Amniotic epithelial cell (primary cell): ENCODE data around the gene F10.
"Not testable (repeated sequence)": the region's sequence is repeated elsewhere in the genome, so short reads cannot be mapped to it uniquely, and the experiment has no call there.

Experiments
- DNase-seq: peaks from one replicate; pipeline ENCODE4 v3.0.0-alpha.2; 2010; ENCODE audit warnings: low read depth

F10 gene

DNA sequence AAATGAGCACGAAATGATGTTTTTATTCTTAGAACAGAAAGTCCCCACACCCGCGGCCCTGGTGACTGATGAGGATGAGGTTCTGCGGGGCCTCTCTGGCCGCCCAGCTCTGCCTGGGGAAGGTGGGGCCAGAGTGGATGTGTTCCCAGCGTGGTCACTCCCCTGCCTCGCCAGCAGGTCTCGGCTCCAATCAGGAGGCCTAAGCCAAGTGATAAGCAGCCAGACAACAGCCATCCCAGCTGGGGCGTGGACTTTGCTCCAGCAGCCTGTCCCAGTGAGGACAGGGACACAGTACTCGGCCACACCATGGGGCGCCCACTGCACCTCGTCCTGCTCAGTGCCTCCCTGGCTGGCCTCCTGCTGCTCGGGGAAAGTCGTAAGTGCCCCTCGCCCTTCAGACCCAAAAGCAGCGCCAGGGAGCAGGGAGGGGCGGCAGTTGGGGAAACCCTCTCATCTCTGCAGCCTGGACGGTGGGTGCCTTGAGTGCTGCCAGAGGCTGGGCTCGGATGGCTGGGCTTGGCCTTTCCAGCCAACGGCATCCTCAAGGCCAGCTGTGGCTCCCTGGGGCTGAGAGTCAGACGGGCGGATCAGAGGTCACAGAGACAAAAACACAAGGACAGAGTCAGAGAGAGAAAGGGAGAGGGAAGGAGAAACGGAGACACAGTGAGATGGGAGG is at the start of gene F10:
Gene F10 (plus strand): TSS at position 250 of the 676 bp plus-strand sequence. CDS start 57 bp downstream, at position 307.
- peak; percentile 52 for DNase-seq

DNA sequence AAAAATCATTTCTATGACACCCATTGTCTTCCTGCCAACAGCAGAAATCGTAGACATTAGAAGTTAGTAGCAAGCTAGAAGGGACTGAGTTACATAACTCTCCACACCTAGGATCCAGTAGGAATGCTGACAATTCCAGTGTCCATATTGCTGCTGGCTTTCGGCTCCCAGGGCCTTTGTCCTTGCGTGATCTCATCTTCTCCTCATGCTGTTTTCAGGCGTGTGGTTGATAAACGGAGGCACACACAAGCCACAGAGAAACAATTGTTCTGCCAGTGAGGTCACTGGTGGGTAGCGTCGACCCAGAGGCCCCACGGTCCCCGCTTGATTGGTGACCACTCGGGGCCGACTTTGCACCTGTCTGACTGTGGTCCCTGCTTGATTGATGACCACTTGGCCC is 48.7 kb upstream of the F10 start:
- DNase-seq, result no peak

DNA sequence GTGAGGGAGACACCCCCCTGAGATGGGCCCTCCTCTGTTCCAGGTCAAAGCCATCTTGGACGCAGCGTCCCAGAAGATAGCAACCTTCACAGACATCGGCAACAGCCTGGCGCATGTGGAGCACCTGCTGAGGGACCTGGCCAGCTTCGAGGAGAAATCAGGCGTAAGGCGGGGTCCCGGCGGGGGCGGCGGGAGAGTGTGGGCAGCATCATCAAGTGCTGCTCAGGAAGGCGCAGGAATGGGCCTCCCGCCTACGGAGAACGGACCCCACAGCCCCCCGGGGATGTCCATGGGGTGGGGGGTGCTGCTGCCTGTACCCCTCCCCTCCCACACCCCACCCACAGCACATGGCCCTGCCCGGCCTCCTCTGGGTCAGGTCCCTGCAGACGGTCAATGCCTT is 48.2 kb upstream of the F10 start:
- no peak for DNase-seq

DNA sequence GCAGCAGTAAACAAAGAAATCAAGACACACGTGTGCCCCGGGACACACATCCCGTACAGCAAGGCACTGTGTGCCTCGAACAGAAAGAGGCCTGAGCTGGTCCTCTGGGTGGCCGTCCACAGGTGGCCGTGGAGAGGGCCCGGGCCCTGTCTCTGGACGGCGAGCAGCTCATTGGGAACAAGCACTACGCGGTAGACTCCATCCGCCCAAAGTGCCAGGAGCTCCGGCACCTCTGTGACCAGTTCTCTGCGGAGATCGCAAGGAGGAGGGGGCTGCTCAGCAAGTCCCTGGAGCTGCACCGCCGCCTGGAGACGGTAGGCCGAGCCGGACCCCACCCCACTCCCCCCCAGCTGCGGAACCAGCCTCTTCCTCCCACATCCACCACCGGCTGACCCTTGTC is 47.7 kb upstream of the F10 start:
- DNase-seq, result no peak

DNA sequence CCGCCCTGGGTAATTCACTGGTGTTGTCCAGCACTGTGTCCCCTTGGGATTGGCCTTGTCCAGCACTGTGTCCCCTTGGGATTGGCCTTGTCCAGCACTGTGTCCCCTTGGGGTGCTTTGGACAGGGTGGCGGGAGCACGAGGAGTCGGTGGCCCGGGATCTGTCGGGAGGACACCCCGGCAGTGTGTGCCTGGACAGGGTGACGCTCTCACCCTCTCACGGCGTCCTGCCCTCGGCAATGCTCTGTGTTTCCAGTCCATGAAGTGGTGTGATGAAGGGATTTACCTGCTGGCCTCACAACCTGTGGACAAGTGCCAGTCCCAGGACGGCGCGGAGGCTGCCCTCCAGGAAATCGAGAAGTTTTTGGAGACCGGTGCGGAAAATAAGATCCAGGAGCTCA is 46.9 kb upstream of the F10 start:
- no peak for DNase-seq

DNA sequence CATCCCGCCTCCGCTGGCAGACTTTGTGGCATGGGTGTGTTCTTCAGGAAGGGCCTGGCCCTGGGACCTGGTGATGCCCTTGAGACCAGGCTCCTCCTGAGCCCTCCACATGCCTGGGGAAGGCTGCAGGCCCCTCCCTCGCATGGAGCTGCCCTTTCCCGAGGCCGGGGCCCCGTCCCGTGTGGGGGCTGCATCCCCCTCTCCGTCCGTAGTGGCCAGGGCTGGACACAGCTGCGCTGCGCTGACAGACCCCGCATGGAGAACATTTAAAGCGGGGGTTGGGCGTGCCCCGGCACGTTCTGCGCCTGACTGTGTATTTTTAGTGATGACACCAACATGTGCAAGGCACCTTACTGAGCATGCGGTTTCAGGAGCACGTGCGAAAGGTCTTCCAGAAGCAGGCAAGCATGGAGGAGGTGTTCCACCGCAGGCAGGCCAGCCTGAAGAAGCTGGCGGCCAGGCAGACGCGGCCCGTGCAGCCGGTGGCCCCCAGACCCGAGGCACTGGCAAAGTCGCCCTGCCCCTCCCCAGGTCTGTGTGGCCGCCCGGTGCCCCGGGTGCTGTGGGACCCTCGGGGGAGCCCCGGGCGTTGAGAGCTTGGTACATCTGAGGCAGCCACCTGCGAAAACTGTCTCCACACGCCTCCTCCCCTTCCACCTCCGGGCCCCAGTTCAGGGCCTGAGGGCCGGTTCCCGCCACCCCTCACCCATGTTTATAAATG is 45.8 kb upstream of the F10 start:
- DNase-seq, result no peak

DNA sequence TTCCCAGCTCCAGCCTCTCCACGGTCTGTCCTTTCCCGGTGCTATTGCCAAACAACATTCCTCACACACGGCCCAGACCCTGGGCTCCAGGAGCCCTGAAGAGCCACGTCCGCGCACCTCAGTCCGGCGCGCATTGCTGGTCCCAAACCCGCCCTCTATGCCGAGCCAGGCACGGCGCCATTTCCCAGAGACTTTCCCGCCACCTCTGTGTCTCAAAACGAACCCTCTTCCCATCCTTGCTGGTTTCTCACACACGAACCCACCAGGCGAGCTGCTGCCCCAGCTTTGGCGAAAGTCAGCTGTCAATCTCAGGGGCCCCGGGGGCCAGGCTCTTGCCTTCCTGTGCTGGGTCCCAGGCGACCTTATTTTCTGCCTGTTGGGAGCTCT is 45.0 kb upstream of the F10 start:
- DNase-seq, result no peak

DNA sequence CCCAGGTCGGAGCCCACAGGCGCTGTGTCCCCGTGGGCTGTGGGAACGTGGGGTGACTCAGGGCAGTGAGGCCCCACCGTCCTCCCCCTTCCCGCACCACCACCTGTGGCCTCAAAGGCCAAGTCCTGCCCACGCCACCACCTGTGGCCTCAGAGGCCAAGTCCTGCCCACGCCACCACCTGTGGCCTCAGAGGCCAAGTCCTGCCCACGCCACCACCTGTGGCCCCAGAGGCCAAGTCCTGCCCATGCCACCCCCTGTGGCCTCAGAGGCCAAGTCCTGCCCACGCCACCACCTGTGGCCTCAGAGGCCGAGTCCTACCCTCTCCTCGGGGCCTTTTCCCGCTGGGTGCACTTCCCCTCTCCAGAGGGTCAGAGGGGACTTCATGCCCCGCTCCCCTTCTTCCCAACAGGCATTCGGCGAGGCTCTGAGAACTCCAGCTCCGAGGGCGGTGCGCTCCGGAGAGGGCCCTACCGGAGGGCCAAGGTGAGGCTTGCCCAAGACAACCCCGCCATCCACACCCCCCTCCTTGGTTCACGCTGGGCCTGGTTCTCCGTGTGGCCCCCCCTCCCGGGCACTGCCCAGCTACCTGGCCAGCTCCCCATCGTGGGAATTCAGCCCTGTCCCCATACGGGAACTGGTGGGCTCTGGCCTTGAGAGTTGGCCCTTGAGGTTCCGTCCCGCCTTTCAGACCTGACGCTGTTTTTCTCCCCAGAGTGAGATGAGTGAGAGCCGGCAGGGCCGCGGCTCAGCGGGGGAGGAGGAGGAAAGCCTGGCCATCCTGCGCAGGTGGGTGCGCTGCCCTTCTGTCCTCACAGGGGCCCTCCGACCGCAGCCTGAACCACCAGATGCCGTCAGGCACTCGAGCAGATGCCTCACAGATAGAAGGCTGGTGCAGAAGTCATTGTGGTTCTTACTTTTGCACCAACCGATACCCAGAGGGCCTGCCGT is 44.4 kb upstream of the F10 start:
- no peak for DNase-seq

DNA sequence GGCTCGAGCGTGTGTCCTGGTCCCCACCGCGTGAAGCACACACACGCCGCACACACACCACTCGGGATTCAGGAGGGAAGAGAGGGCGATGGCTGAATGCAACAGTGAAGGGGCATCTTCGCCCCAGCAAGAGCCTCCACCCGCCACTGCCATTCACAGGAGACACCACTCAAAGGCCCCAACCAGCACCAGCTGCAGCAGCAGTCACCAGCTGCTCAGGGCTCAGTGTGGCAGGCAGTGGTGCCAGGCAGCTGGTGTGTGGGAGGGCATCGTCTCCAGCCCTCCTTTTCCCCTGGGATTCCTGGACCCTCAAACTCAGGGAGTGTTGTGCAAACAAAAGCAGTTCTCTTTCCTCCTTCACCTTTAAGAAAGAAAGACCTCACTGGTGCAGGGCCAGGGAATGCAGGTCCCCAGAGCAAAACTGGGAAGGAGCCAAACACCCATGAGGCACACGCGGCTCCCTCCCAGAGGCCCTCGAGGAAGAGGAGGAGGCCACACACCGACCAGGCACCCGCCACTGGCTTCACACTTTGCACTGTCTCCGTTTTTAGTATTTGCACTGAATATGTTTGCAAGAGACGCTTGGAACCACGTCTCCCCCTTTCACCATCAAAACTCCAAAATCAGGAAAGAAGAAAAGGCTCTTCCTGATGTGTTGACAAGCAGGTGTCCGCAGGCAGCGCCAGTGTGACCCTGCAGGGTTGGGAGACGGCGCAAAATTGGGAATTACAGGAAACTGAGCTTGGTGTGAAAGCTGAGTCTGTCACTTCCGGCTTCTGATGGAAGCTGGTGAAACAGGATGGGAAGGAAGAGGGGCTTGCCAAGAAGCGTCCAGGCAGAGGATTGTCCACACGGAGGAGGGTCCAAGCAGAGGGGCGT is 43.5 kb upstream of the F10 start:
- DNase-seq, result no peak

DNA sequence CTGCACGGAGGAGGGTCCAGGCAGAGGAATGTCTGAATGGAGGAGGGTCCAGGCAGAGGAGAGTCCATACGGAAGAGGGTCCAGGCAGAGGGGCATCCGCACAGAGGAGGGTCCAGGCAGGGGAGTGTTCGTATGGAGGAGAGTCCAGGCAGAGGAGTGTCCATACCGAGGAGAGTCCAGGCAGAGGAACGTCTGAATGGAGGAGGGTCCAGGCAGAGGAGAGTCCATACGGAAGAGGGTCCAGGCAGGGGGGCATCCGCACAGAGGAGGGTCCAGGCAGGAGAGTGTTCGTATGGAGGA is 42.9 kb upstream of the F10 start:
- not testable (repeated sequence) for DNase-seq

DNA sequence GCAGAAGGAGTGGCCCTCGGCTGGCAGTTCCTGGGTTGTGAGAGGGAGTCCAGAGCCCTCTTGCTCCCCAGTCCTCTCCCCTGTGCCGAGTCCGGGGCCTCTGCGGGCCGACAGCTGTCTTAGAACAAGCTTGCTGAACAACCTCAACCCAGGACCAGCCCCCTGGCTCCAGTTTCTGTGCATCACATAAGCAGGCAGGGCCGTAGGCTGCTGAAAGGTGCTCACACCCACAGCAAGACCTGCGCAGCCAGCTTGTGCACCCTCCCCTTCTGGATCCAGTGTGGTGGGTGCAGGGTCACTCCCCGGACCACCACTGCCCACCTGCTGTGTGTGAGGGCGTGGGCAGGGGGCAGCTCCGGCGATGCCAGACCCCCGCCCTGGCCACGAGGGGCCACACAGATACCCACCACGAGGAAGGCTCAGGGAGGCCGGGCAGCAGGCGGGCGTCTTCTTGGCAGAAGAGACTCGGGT is 42.2 kb upstream of the F10 start:
- no peak for DNase-seq

DNA sequence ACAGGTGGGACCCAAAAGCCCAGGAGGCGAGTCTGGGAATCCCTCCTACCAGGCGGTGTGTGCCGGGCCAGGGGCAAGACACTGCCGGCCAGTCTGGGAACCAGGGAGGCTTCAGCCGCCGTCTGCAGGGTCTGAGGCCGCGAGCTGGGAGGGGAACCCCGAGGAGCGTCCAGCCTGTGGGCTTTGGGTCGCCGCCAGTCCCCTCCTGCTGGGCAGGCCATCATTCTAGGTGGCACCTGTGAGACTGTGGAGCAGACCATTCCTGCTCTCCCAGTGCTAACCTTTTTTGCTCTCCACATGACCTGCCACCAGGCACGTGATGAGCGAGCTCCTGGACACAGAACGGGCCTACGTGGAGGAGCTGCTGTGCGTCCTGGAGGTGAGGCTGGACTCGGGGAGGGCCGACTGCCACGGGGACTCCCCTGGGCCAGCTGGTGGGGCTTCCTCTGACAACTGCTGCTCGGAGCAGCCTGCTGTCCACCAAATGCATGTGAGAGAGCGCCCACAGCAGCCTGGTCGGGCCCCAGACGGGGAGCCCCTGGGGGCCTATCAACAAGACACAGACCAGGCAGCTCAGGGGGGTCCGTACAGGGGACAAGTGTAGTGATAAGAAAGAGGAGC is 41.6 kb upstream of the F10 start:
- no peak for DNase-seq

DNA sequence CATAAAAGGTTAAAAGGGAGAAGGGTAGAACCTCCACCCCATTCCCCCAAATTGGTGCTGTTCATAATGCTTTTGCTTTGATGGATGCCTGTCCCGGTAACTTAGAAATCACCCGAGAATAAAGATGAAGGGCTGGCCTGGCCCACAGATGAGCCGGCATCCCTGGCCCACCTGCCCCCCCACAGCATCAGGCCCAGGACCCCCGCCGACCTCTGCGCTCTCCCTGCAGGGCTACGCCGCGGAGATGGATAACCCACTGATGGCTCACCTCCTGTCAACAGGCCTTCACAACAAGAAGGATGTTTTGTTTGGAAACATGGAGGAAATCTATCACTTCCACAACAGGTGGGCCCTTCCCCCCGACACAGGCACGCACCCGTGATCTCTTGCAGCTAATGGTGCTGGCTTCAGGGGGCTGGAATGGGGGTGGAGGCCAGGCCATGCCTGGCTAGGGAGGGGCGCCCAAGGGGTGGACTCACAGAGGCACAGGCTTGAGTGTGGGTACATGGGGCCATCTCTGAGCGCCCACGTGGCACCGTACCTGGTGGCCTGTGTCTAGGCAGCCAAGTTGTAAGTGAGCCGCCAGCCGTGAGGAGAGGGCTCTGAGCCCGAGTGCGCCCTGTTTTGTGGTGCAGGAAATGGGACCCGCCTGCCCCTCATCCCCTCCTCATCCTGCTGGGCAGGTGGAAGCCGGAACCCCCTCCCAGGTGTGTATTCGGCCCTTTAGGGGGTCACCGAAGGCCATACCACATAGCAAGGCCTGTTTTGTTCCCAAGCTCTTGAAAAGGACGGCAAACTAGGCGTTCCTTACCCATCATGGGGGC is 40.2 kb upstream of the F10 start:
- no peak for DNase-seq

DNA sequence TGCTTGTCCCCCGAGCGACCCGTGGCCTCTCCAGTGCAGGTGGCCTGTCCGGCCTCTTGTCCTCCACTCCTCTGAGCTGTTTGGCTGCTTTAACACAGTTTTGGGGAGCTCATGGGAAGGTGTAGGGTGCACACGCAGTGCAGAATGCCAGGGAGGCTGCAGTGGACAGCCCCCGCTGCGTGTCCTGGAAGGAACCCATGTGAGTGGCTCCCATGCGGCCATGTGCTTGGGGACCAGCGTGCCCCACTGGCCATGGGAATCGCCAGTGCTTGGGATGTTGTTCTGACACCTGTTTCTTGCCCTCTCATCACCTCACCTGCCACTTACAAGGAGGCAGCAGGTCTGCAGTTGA is 39.6 kb upstream of the F10 start:
- DNase-seq, result no peak

DNA sequence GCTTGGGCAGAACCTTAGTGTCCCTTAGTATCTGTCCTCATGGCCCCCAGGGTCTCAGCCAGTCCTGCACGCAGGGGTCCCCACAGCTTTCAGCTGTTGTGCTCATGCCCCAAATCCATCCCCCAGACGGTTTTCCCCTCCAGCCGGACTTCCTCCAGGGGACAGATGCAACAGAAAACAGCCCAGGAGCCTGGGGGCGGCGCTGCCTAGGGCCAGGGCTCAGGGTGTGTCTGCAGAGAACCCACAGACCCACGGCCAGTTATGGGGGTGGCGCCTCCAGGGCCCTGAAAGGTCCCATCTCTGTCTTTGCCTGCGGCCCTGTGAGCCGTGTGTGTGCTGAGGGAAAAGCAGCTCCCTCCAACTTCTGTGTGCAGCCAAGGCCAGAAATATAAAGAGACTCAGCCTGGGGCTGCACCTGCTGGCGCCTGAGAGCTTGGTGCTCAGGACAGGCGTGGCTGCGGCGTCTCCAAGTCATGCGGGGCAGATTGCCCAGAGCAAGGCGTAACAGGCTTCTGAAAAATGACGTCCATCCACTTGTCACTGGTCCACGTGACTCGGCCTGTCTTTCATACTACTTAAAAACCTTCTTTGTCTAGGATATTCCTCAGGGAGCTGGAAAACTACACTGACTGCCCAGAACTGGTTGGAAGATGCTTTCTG is 39.1 kb upstream of the F10 start:
- DNase-seq, result no peak

DNA sequence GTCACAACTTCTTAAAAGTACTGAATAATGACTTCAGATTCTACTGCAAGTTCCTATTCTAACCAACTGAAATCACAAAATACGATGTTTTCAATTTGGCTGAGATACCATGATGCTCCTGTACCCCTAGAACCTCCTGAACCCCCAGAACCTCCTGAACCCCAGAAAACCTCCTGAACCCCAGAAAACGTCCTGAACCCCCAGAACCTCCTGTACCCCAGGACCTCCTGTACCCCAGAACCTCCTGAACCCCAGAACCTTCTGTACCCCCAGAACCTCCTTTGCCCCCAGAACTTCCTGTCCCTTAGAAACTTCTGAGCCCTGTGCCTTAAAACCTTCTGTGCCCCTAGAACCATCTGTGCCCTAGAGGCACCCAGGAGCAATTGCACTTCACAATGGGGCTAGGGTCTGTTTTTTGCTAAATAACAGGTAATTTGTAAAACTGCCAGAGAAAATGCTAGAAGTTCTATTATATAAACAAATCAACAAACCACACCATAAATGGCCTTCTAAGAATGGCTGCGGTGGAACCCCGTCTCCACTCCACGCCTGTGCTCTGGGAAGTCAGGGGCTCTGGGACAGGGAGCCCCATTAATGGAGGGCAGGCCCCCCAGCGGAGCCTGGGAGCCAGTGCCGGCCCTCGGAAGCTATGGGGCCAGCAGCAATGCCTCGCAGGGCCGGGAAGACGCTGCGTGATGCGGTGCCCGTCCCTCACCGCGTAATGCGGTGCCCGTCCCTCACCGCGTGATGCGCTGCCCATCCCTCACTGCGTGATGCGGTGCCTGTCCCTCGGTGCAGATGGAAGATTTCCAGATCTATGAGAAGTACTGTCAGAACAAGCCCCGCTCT is 38.3 kb upstream of the F10 start:
- DNase-seq, result no peak

DNA sequence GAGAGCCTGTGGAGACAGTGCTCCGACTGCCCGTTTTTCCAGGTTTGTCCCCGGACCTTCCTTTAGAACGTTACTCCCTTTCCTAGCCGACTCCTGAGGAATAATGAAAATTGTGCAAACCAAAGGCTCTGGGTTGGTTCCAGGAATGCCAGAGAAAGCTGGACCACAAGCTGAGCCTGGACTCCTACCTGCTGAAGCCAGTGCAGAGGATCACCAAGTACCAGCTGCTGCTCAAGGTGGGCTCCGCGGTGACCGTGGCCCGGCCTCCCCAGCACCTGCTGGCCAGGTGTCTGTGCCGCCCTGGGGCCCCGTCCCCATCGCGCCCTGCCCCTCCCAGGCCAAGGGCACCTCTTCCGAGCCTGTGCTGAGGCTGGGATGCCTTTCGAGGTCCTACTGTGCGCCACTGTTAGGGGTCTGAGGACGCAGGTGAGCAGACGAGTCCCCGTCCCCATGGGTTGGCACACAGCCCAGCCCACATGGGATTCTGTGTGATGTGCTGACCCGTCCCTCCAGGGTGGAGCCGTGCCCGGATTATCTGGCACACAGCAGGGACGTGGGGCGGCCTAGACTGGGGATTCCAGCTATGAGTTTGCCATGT is 37.6 kb upstream of the F10 start:
- no peak for DNase-seq

DNA sequence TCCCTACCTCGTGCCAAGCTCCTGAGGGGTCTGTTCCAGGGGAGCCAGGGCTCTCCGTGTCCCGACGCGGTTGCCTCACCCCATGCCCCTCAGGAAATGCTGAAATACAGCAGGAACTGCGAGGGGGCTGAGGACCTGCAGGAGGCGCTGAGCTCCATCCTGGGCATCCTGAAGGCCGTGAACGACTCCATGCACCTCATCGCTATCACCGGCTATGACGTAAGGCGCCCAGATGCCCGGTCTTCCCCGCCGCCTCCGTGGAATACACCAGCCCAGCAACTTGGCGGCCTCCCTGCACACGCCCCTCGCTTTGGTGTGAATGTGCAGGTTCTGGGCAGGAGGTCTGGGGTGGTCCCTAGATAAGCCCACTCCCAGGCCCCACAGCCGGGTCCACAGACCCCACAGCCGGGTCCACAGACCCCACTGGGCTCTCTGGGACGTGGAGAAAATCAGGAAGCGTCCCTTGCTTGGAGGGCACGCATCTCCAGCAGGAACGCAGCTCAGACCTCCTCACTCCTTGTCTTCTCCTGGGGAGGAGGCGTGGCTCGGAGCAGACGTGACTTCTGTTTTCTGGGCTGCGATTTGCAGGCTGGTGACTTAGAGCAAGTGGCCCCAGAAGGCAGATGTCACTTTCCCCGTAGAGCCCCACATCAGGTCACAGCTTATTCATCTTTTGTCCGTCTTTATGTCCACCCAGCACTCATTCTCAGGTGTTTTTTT is 36.4 kb upstream of the F10 start:
- DNase-seq, result no peak
